Adrenal gland (tissue), 12 donors: Measurements from ENCODE around the gene OR2A2. TPM values are rescaled to one million over a fixed set of nuclear protein-coding genes. Genes with fewer than 3 reads are reported as not detected.

Source experiments
- DNase-seq, 7 donors: peaks; one replicate each; pipeline ENCODE4 v3.0.0-alpha.2; 2019 to 2020
- H3K27ac ChIP-seq, 5 donors: fragments of 200-600 bp; sonication (generic) in 4 of 5; 1 replicate in 3 of 5; 2 replicates in 2 of 5; pipeline versions ENCODE4 v1.5.1 to v1.8.0; 2016 to 2020; ENCODE audit warnings: mild to moderate bottlenecking in 1 of 5
- H3K27me3 ChIP-seq: fragments of 200-600 bp; 2 replicates; pipeline ENCODE4 v1.8.0; 2021
- H3K36me3 ChIP-seq, 2 donors: fragments of 200-600 bp; replicated peaks in 1 of 2; 1 replicate in 1 of 2; 2 replicates in 1 of 2; pipeline versions ENCODE4 v1.5.1 to v1.8.0; 2018 to 2022
- H3K4me1 ChIP-seq, 2 donors: fragments of 200-600 bp; replicated peaks in 1 of 2; 1 replicate in 1 of 2; 2 replicates in 1 of 2; pipeline versions ENCODE4 v1.5.1 to v1.8.0; 2018 to 2021
- H3K4me3 ChIP-seq, 4 donors: fragments of 200-600 bp; sonication (generic) in 3 of 4; one replicate each; pipeline ENCODE4 v1.5.1; 2016 to 2018
- H3K9me3 ChIP-seq, 3 donors: fragments of 200-600 bp; sonication (generic) in 1 of 3; replicated peaks in 1 of 3; 1 replicate in 2 of 3; 2 replicates in 1 of 3; pipeline versions ENCODE4 v1.5.1 to v1.8.0; 2016 to 2021
- CTCF ChIP-seq, 6 experiments: fragments of 450-650 bp in 4 of 6; fragments of 200-600 bp in 2 of 6; sonication (generic) in 1 of 6; IDR thresholded peaks; 1 replicate in 5 of 6; 2 replicates in 1 of 6; pipeline versions ENCODE4 v1.5.1 to v1.8.0; 2016 to 2021; ENCODE audit warnings: antibody characterized with exemption in 6 of 6, mild to moderate bottlenecking in 2 of 6, moderate library complexity in 1 of 6
- POLR2A ChIP-seq, 2 donors: fragments of 450-650 bp; IDR thresholded peaks; one replicate each; pipeline ENCODE4 v1.6.1; 2017; ENCODE audit warnings: antibody characterized with exemption in 2 of 2, mild to moderate bottlenecking in 2 of 2, moderate library complexity in 1 of 2
- WGBS, 4 donors: extraction: QIAGEN DNeasy Blood & Tissue Kit in 2 of 4; methylation state at CpG; one replicate each; pipeline versions ENCODE4 v1.1.5 to v1.1.7; 2013 to 2017; 5-methylcytosine and 5-hydroxymethylcytosine counted together
- intact Hi-C, 2 donors: fragments of 100-400 bp; cut with DNase I; formaldehyde crosslinking; loops; one replicate each; pipeline versions ENCODE4 v1.14.1 to v1.15.0; 2022 to 2023
- polyA plus RNA-seq, 3 donors: library from polyadenylated mRNA; stranded (reverse); fragments of 200-250 nt in 2 of 3; fragments of 350-450 nt in 1 of 3; fragmentation: Illumina TruSeq in 1 of 3; extraction: RNeasy Lipid Tissue Mini Kit (QIAGEN cat#74804) in 1 of 3; gene quantifications; one replicate each; pipeline ENCODE4 v1.2.3, GENCODE V29; 2013 to 2014
- total RNA-seq, 9 donors: library from RNA; depleted of rRNA in 4 of 9; stranded (reverse); fragments of >200 nt in 4 of 9; fragments of 120-200 nt in 1 of 9; fragmentation: NEBNext Ultra II Directional in 1 of 9; extraction: Animal tissue kit (Norgen Biotek cat#: 25700) in 1 of 9; gene quantifications; one replicate each; pipeline versions ENCODE4 v1.1.0 to v1.2.4, GENCODE V29; 2013 to 2023
- donor health status: healthy with polysubstance abuse.
- donor health status: Bipolar disorder and iron deficiency.
- donor health status: DM: yes; HTN: yes; CAD: no.
- donor health status: DM: no; HTN: no; CAD: no.
- donor health status: DM: no; HTN: no; CAD: no.
- donor health status: DM: yes; HTN: yes; CAD: no.

The OR2A2 gene
- total and polyA plus RNA-seq, 12 donors: not detected

GRCh38 chr7:144074374-144074773 lies 35.0 kb upstream of the OR2A2 start:
- Histone ChIP-seq H3K4me1 (no peaks in the 10 kb centered on the region), H3K27me3 (no peaks in the 10 kb centered on the region), H3K27ac (no peak overlapping the region), H3K4me3 (no peak overlapping the region), H3K36me3 (no peaks in the 10 kb centered on the region), H3K9me3 (no peaks in the 10 kb centered on the region)
- TF ChIP-seq POLR2A (IDR thresholded peaks at IDR 0.05) (no peak), CTCF (IDR thresholded peaks at IDR 0.05) (no peak)
- no peak for DNase-seq
- WGBS, 4 donors: 86 to 92% (median 88%) methylated on average over 8 of the region's 8 CpGs
- intact Hi-C loops: no loop called here

GRCh38 chr7:144085978-144086377 lies 23.4 kb upstream of the OR2A2 start, which contains the start of gene OR2A12:
Gene OR2A12, plus strand, starts transcription at chr7:144086278. Its CDS starts 8,830 bp downstream, at chr7:144095108.
- Histone ChIP-seq H3K9me3 (no peaks in the 10 kb centered on the region), H3K4me1 (no peaks in the 10 kb centered on the region), H3K4me3 (no peak within 1 kb of the TSS), H3K36me3 (no peaks in the 10 kb centered on the region), H3K27me3 (peaks cover 4% of the 10 kb centered on the region), H3K27ac (no peak within 1 kb of the TSS)
- 74 to 88% (median 87%) methylated on average over 2 of the region's 2 CpGs for WGBS, 4 donors
- no peak for TF ChIP-seq POLR2A (IDR thresholded peaks at IDR 0.05)
- intact Hi-C loops: no loop called here
- DNase-seq: no peak

GRCh38 chr7:144086730-144087129 lies 22.7 kb upstream of the OR2A2 start:
- intact Hi-C loops: no loop called here
- Histone ChIP-seq H3K9me3 (no peaks in the 10 kb centered on the region), H3K27me3 (peaks cover 4% of the 10 kb centered on the region), H3K27ac (no peak overlapping the region), H3K4me1 (no peaks in the 10 kb centered on the region), H3K36me3 (no peaks in the 10 kb centered on the region), H3K4me3 (no peak overlapping the region)
- DNase-seq: no peak
- 57 to 68% (median 63%) methylated on average over 4 of the region's 4 CpGs for WGBS, 4 donors
- TF ChIP-seq POLR2A (IDR thresholded peaks at IDR 0.05) (no peak), CTCF (IDR thresholded peaks at IDR 0.05) (no peak)

- Histone ChIP-seq H3K4me1 (no peaks in the 10 kb centered on the region), H3K4me3 (no peak overlapping the region), H3K9me3 (no peaks in the 10 kb centered on the region), H3K27me3 (peaks cover 4% of the 10 kb centered on the region), H3K36me3 (no peaks in the 10 kb centered on the region), H3K27ac (no peak overlapping the region)
- no peak for DNase-seq
- TF ChIP-seq POLR2A (IDR thresholded peaks at IDR 0.05): no peak
- TF ChIP-seq CTCF (IDR thresholded peaks at IDR 0.05): no peak
- 59 to 71% (median 71%) methylated on average over 1 of the region's 1 CpG for WGBS, 4 donors
- intact Hi-C loops: no loop called here
Measured at GRCh38 chr7:144087230-144087629, 22.2 kb upstream of the OR2A2 start.

GRCh38 chr7:144090667-144091066 lies 18.7 kb upstream of the OR2A2 start:
- TF ChIP-seq POLR2A (IDR thresholded peaks at IDR 0.05) (no peak), CTCF (IDR thresholded peaks at IDR 0.05) (no peak)
- H3K27me3 ChIP-seq: peaks cover 4% of the 10 kb centered on the region
- H3K9me3 ChIP-seq: no peaks in the 10 kb centered on the region
- H3K4me1 ChIP-seq: no peaks in the 10 kb centered on the region
- 76 to 86% (median 81%) methylated on average over 3 of the region's 3 CpGs for WGBS, 4 donors
- intact Hi-C loops: no loop called here
- H3K27ac ChIP-seq: no peak overlapping the region
- H3K36me3 ChIP-seq: no peaks in the 10 kb centered on the region
- no peak for DNase-seq
- no peak overlapping the region for H3K4me3 ChIP-seq
